ENCODE data around the gene FAN1.

The FAN1 gene

GRCh38 chr15:30921106-30921505 lies 17.4 kb downstream of the FAN1 start:
- no peak for DNase-seq (ENCODE audit: low read depth)

- DNase-seq (ENCODE audit: low read depth) = no peak
These were observed 18.2 kb downstream of the FAN1 start for GRCh38 chr15:30921781-30922479.

- DNase-seq (ENCODE audit: low read depth) = no peak
These were observed 19.0 kb downstream of the FAN1 start for GRCh38 chr15:30922480-30923311.

- DNase-seq (ENCODE audit: low read depth) = no peak
These were observed 19.7 kb downstream of the FAN1 start for GRCh38 chr15:30923429-30923828.

GRCh38 chr15:30924353-30924752 lies 20.6 kb downstream of the FAN1 start:
- DNase-seq (ENCODE audit: low read depth) = no peak

GRCh38 chr15:30925686-30926085 lies 22.0 kb downstream of the FAN1 start:
- no peak for DNase-seq (ENCODE audit: low read depth)

- no peak for DNase-seq (ENCODE audit: low read depth)
These were observed 22.4 kb downstream of the FAN1 start for GRCh38 chr15:30926161-30926560.

- no peak for DNase-seq (ENCODE audit: low read depth)
These were observed 23.5 kb downstream of the FAN1 start for GRCh38 chr15:30927148-30927761.

GRCh38 chr15:30928076-30928475 lies 24.4 kb downstream of the FAN1 start:
- no peak for DNase-seq (ENCODE audit: low read depth)

- DNase-seq (ENCODE audit: low read depth) = no peak
These were observed 25.5 kb downstream of the FAN1 start for GRCh38 chr15:30929064-30929669.

- no peak for DNase-seq (ENCODE audit: low read depth)
These were observed 26.3 kb downstream of the FAN1 start for GRCh38 chr15:30929982-30930381.

- DNase-seq (ENCODE audit: low read depth) = no peak
These were observed 26.7 kb downstream of the FAN1 start for GRCh38 chr15:30930422-30930821.

- DNase-seq (ENCODE audit: low read depth) = no peak
These were observed 29.6 kb downstream of the FAN1 start for GRCh38 chr15:30933293-30933692.

- no peak for DNase-seq (ENCODE audit: low read depth)
These were observed 35.4 kb downstream of the FAN1 start for GRCh38 chr15:30939161-30939560.

- DNase-seq (ENCODE audit: low read depth) = no peak
These were observed 36.6 kb downstream of the FAN1 start for GRCh38 chr15:30940359-30940758.

- DNase-seq (ENCODE audit: low read depth) = no peak
These were observed 37.8 kb downstream of the FAN1 start for GRCh38 chr15:30941520-30941919.

- no peak for DNase-seq (ENCODE audit: low read depth)
These were observed 40.1 kb downstream of the FAN1 start for GRCh38 chr15:30943654-30944335.

GRCh38 chr15:30953183-30953582 lies 49.5 kb downstream of the FAN1 start:
- no peak for DNase-seq (ENCODE audit: low read depth)

GRCh38 chr15:30953731-30954378 lies 50.1 kb downstream of the FAN1 start:
- DNase-seq (ENCODE audit: low read depth) = no peak

GRCh38 chr15:30954674-30955073 lies 51.0 kb downstream of the FAN1 start:
- DNase-seq (ENCODE audit: low read depth) = no peak
